HEK293 (cell line): Measurements from ENCODE around the gene TSPAN9.

Source experiments
- CTCF ChIA-PET: fragments of 350-600 bp; formaldehyde crosslinking; extraction: SDS; loops from one replicate; lab custom pipeline; 2021; ENCODE audit warnings: antibody characterized with exemption; lab: Yijun Ruan, JAX
- POLR2A ChIA-PET: fragments of 300-600 bp; formaldehyde crosslinking; extraction: SDS; loops from one replicate; lab custom pipeline; 2020; ENCODE audit warnings: antibody characterized with exemption, inconsistent platforms; lab: Yijun Ruan, JAX
- H3K27ac ChIP-seq: fragments of 200-500 bp; sonication (Bioruptor generic); 2 replicates; pipeline ENCODE4 v1.5.1; 2014; ENCODE audit warnings: low read depth, low read length, control low read depth, inconsistent platforms; ENCODE audit errors: extremely low read depth
- H3K36me3 ChIP-seq, 2 experiments: fragments of 200-500 bp in 1 of 2; sonication (Bioruptor generic) in 1 of 2; 1 replicate in 1 of 2; 2 replicates in 1 of 2; pipeline ENCODE4 v1.5.1; 2014 to 2017; ENCODE audit warnings: inconsistent platforms in 2 of 2, low read length in 2 of 2; ENCODE audit not compliant: control insufficient read depth in 2 of 2, insufficient read depth in 1 of 2
- H3K4me1 ChIP-seq: fragments of 200-500 bp; sonication (Bioruptor generic); 2 replicates; pipeline ENCODE4 v1.5.1; 2014; ENCODE audit warnings: mild to moderate bottlenecking, low read length, inconsistent platforms; ENCODE audit not compliant: control insufficient read depth, insufficient read depth
- H3K4me3 ChIP-seq: 2 replicates; pipeline ENCODE4 v1.5.1; 2011; ENCODE audit warnings: low read depth, mild to moderate bottlenecking, control low read depth, low read length, moderate library complexity
- H3K9me3 ChIP-seq: fragments of 200-500 bp; sonication (Bioruptor generic); 2 replicates; pipeline ENCODE4 v1.5.1; 2014; ENCODE audit warnings: low read depth, low read length, inconsistent platforms; ENCODE audit not compliant: control insufficient read depth, insufficient read depth
- ELK4 ChIP-seq: IDR thresholded peaks from 2 replicates; pipeline ENCODE4 v1.6.1; 2011; ENCODE audit warnings: mild to moderate bottlenecking, low read depth, low read length, borderline replicate concordance
- HOXA7 ChIP-seq: sonication (generic); formaldehyde crosslinking; IDR thresholded peaks from 2 replicates; pipeline ENCODE4 v1.8.1; 2022; ENCODE audit warnings: missing genetic modification reagents, borderline replicate concordance
- MZF1 ChIP-seq: fragments of 450-650 bp; formaldehyde crosslinking; IDR thresholded peaks from 2 replicates; pipeline ENCODE4 v1.5.1; 2017; ENCODE audit warnings: missing biosample characterization, missing genetic modification characterization, borderline replicate concordance
- ZBTB48 ChIP-seq: fragments of 450-650 bp; formaldehyde crosslinking; IDR thresholded peaks from 2 replicates; pipeline ENCODE4 v1.5.1; 2016; ENCODE audit warnings: missing biosample characterization, missing genetic modification characterization
- ZBTB6 ChIP-seq: fragments of 450-650 bp; formaldehyde crosslinking; IDR thresholded peaks from 2 replicates; pipeline ENCODE4 v1.5.1; 2017; ENCODE audit warnings: missing biosample characterization, missing genetic modification characterization
- ZFP69B ChIP-seq: fragments of 450-650 bp; formaldehyde crosslinking; IDR thresholded peaks from 2 replicates; pipeline ENCODE4 v1.5.1; 2016; ENCODE audit warnings: missing biosample characterization, missing genetic modification characterization
- ZNF121 ChIP-seq: fragments of 450-650 bp; formaldehyde crosslinking; IDR thresholded peaks from 2 replicates; pipeline ENCODE4 v1.5.1; 2016; ENCODE audit warnings: missing biosample characterization, missing genetic modification characterization
- ZNF221 ChIP-seq: fragments of 450-650 bp; formaldehyde crosslinking; IDR thresholded peaks from 2 replicates; pipeline ENCODE4 v1.5.1; 2017; ENCODE audit warnings: missing biosample characterization, missing genetic modification characterization, borderline replicate concordance
- ZNF23 ChIP-seq: fragments of 450-650 bp; formaldehyde crosslinking; IDR thresholded peaks from 2 replicates; pipeline ENCODE4 v1.5.1; 2016; ENCODE audit warnings: missing biosample characterization, missing genetic modification characterization, borderline replicate concordance
- ZNF324 ChIP-seq: fragments of 450-650 bp; formaldehyde crosslinking; IDR thresholded peaks from 2 replicates; pipeline ENCODE4 v1.5.1; 2016; ENCODE audit warnings: missing biosample characterization, missing genetic modification characterization
- ZNF350 ChIP-seq: fragments of 450-650 bp; formaldehyde crosslinking; IDR thresholded peaks from 2 replicates; pipeline ENCODE4 v1.5.0; 2017; ENCODE audit warnings: missing biosample characterization, mild to moderate bottlenecking, missing genetic modification characterization
- ZNF449 ChIP-seq: fragments of 450-650 bp; formaldehyde crosslinking; IDR thresholded peaks from 2 replicates; pipeline ENCODE4 v1.5.1; 2017; ENCODE audit warnings: missing biosample characterization, mild to moderate bottlenecking, missing genetic modification characterization, moderate library complexity
- ZNF48 ChIP-seq: fragments of 450-650 bp; formaldehyde crosslinking; IDR thresholded peaks from 2 replicates; pipeline ENCODE4 v1.5.1; 2016; ENCODE audit warnings: missing biosample characterization, missing genetic modification characterization
- ZNF513 ChIP-seq: fragments of 450-650 bp; IDR thresholded peaks from 2 replicates; pipeline ENCODE4 v1.5.1; 2018; ENCODE audit warnings: missing biosample characterization, missing genetic modification characterization
- ZNF639 ChIP-seq: fragments of 450-650 bp; formaldehyde crosslinking; IDR thresholded peaks from 2 replicates; pipeline ENCODE4 v1.5.1; 2016; ENCODE audit warnings: missing biosample characterization, missing genetic modification characterization
- ZNF670 ChIP-seq: fragments of 450-650 bp; formaldehyde crosslinking; IDR thresholded peaks from 2 replicates; pipeline ENCODE4 v1.5.1; 2016; ENCODE audit warnings: missing biosample characterization, missing genetic modification characterization, low read depth
- ZNF677 ChIP-seq: fragments of 450-650 bp; IDR thresholded peaks from 2 replicates; pipeline ENCODE4 v1.5.0; 2018; ENCODE audit warnings: missing biosample characterization, mild to moderate bottlenecking, missing genetic modification characterization, moderate library complexity
- ZNF792 ChIP-seq: fragments of 450-650 bp; formaldehyde crosslinking; IDR thresholded peaks from 2 replicates; pipeline ENCODE4 v1.5.1; 2016; ENCODE audit warnings: missing biosample characterization, missing genetic modification characterization
- ZSCAN30 ChIP-seq: fragments of 450-650 bp; IDR thresholded peaks from 2 replicates; pipeline ENCODE4 v1.5.1; 2018; ENCODE audit warnings: missing biosample characterization, mild to moderate bottlenecking, missing genetic modification characterization, moderate library complexity

Gene TSPAN9

GRCh38 chr12:3271146-3271545 lies 194.0 kb downstream of the TSPAN9 start (continued):
- no peak for TF ChIP-seq ZNF121 (tag by site-specific recombination)
- TF ChIP-seq ZBTB48 (tag by site-specific recombination), result no peak
- no peak for TF ChIP-seq ZNF670 (tag by site-specific recombination)
- TF ChIP-seq ZNF792 (tag by site-specific recombination), result no peak

- H3K4me3 ChIP-seq, result no peak overlapping the region
- H3K4me1 ChIP-seq, result no peaks in the 10 kb centered on the region
- TF ChIP-seq ZSCAN30 (no peak), ZNF23 (tag by site-specific recombination) (no peak), ZNF350 (no peak), ZNF48 (tag by site-specific recombination) (no peak), ZNF449 (tag by site-specific recombination) (no peak), MZF1 (tag by site-specific recombination) (no peak), HOXA7 (CRISPR knock-in tag) (no peak), ZNF513 (tag by site-specific recombination) (no peak), ZNF639 (tag by site-specific recombination) (no peak), ZNF324 (tag by site-specific recombination) (no peak), ZBTB6 (tag by site-specific recombination) (no peak), ZNF677 (tag by site-specific recombination) (no peak), ZNF221 (no peak), ELK4 (no peak), ZFP69B (tag by site-specific recombination) (no peak)
- no peaks in the 10 kb centered on the region for H3K36me3 ChIP-seq
- no peak overlapping the region for H3K27ac ChIP-seq
- POLR2A ChIA-PET, result no interaction called here
- CTCF ChIA-PET, result interaction anchor here (1.8 to 2.4 kb wide), 2 partner anchors 136 to 138 kb away, joined by 5 to 15 read pairs; no protein-coding TSS in a partner anchor
- no peaks in the 10 kb centered on the region for H3K9me3 ChIP-seq
These were observed 194.5 kb downstream of the TSPAN9 start for GRCh38 chr12:3271639-3272038.
